AG04450 (cell line): ENCODE results near the gene ARTN. TPM values are rescaled to one million over a fixed set of nuclear protein-coding genes. Genes with fewer than 3 reads are reported as not detected.

ENCODE experiments used
- CTCF ChIA-PET: fragments of 300-600, 350-600 bp; formaldehyde crosslinking; extraction: SDS; loops from one replicate; lab custom pipeline; 2022; ENCODE audit warnings: antibody characterized with exemption, inconsistent platforms; lab: Charles Lee
- POLR2A ChIA-PET: fragments of 350-600 bp; formaldehyde crosslinking; extraction: SDS; loops from one replicate; lab custom pipeline; 2021; ENCODE audit warnings: antibody characterized with exemption, inconsistent platforms; lab: Yijun Ruan, JAX
- DNase-seq: peaks from one replicate; pipeline ENCODE4 v3.0.0-alpha.2; 2011; ENCODE audit warnings: low read depth, low spot score
- H3K27ac ChIP-seq: one replicate; pipeline ENCODE4 v1.5.1; 2012; ENCODE audit warnings: low read depth, low read length, control low read depth
- H3K27me3 ChIP-seq: one replicate; pipeline ENCODE4 v1.6.0; 2012; ENCODE audit warnings: low read length; ENCODE audit not compliant: control insufficient read depth, insufficient read depth
- H3K4me3 ChIP-seq: 2 replicates; pipeline ENCODE4 v1.5.1; 2011; ENCODE audit warnings: mild to moderate bottlenecking, low read depth, low read length, control low read depth
- H3K9me3 ChIP-seq: 2 replicates; pipeline ENCODE4 v1.5.1; 2012; ENCODE audit warnings: low read length; ENCODE audit not compliant: control insufficient read depth, insufficient read depth
- CTCF ChIP-seq: IDR thresholded peaks from 2 replicates; pipeline ENCODE4 v1.5.1; 2011; ENCODE audit warnings: low read depth, low read length, control low read depth, inconsistent platforms
- polyA plus RNA-seq: library from polyadenylated mRNA; depleted of rRNA; stranded (reverse); fragments of >200 nt; gene quantifications from 2 replicates; pipeline ENCODE4 v1.2.3, GENCODE V29; 2011

Gene ARTN
- polyA plus RNA-seq, 1 experiment: not detected

- Histone ChIP-seq H3K27ac (no peak overlapping the region), H3K27me3 (no peaks in the 10 kb centered on the region), H3K9me3 (peaks cover 12% of the 10 kb centered on the region), H3K4me3 (no peak overlapping the region)
- TF ChIP-seq CTCF: no peak
- DNase-seq: no peak
- POLR2A ChIA-PET: no interaction called here
- CTCF ChIA-PET: interaction anchor here (4.5 to 6.8 kb wide), 3 partner anchors 14 to 169 kb away, joined by 29 to 438 read pairs (median 80); partner anchors contain the start of gene IPO13
These were observed 1.6 kb upstream of the ARTN start for GRCh38 chr1:43931711-43932660.

GRCh38 chr1:43932786-43933385 lies 715 bp upstream of the ARTN start:
- no peak for TF ChIP-seq CTCF
- Histone ChIP-seq H3K4me3 (peak overlapping the region; percentile 49), H3K27ac (no peak overlapping the region), H3K9me3 (peaks cover 12% of the 10 kb centered on the region), H3K27me3 (no peaks in the 10 kb centered on the region)
- CTCF ChIA-PET: interaction anchor here (0.6 to 6.8 kb wide), 5 partner anchors 13 to 975 kb away, joined by 3 to 438 read pairs (median 10); partner anchors contain the start of gene IPO13
- POLR2A ChIA-PET: interaction anchor here (0.6 kb wide), 2 partner anchors 11 to 75 kb away, joined by 4 to 5 read pairs; no protein-coding TSS in a partner anchor
- no peak for DNase-seq

- H3K9me3 ChIP-seq: peaks cover 11% of the 10 kb centered on the region
- H3K4me3 ChIP-seq: no peak overlapping the region
- no peaks in the 10 kb centered on the region for H3K27me3 ChIP-seq
- TF ChIP-seq CTCF: peak; percentile 90
- ChIA-PET POLR2A (interaction anchor here (0.6 to 2.2 kb wide), 5 partner anchors 11 to 284 kb away, joined by 3 to 21 read pairs (median 3); partner anchors contain the start of gene KDM4A), CTCF (interaction anchor here (0.7 to 6.8 kb wide), 70 partner anchors 8 to 707 kb away, joined by 3 to 438 read pairs (median 5); partner anchors contain the start of genes DPH2, IPO13, KDM4A and PTPRF)
- no peak for DNase-seq
- no peak overlapping the region for H3K27ac ChIP-seq
These were observed 742 bp downstream of the ARTN start for GRCh38 chr1:43934101-43934985.

- Histone ChIP-seq H3K27me3 (no peaks in the 10 kb centered on the region), H3K9me3 (peaks cover 5% of the 10 kb centered on the region), H3K4me3 (no peak overlapping the region), H3K27ac (no peak overlapping the region)
- DNase-seq: no peak
- ChIA-PET POLR2A (interaction anchor here (0.6 to 2.2 kb wide), 5 partner anchors 11 to 285 kb away, joined by 3 to 21 read pairs (median 3); partner anchors contain the start of gene KDM4A), CTCF (interaction anchor here (0.7 to 6.8 kb wide), 71 partner anchors 9 to 708 kb away, joined by 3 to 438 read pairs (median 5); partner anchors contain the start of genes DPH2, IPO13, KDM4A and PTPRF)
- TF ChIP-seq CTCF: no peak
These were observed 1.4 kb downstream of the ARTN start for GRCh38 chr1:43934986-43935324.
